GM20431 (cell line): Measurements from ENCODE around the gene SESN1.
"Not testable (repeated sequence)": the region's sequence is repeated elsewhere in the genome, so short reads cannot be mapped to it uniquely, and the experiment has no call there.

Experiments used
- in situ Hi-C: fragments of 300-500 bp; cut with MseI, MboI; formaldehyde crosslinking; loops from one replicate; pipeline ENCODE4 v1.15.0; 2020; ENCODE audit warnings: low sequenced_read_pairs; ENCODE audit not compliant: unreplicated experiment

Gene SESN1

DNA sequence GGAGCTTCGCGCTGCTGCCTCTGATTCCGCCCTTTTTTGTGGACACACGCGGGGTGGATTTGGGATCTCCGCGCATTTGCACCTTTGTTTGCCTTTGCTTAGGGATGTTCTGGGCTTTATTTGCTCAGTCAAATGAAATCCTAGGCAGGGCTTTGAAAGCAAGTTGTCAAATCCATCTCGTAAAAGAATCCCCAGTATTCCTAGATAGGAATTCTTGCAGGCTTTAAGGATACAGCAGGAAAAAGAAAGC, 1.1 kb upstream of the SESN1 start:
- in situ Hi-C loops, result no loop called here

DNA sequence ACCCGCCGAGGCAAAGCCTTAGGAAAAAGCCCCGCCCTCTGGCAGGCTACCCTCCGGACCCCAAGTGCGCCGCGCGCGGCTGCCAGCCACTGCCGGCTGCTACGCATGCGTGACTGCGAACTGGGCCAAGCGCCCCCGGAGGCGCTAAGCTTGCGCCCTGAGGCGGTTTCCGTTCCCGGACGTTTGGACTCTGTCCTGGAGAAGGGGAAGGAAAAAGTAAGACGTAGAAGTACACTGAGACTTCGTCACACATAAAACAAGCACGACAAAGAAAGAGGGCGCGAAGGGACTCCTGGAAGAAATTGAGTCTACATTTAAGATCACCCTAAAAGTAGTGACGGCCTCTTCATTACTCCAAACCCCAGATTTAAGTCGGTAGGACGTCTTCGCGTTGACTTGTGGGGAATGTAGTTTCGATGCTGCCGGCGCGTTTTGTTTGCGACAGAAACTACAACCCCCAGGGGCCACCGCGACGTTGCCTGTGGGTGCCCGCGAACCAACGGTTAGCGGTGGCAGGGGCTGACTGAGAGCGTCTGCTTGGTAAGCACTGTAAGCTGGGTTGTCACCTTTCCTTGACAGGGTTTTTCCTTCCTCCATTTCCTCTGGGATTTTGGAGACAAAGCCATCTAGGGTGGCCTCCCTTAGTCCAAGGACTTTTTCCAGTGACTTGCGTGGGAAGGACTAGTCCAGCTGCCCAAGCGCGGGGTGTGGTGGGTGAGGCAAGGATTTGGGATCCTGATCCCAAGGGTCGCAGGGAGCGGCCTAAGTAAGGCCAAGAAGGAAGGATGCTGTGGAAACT, 589 bp upstream of the SESN1 start, which contains the start of gene CEP57L1:
Gene CEP57L1 (plus strand): TSS at position 472 of the 799 bp plus-strand sequence. CDS start 49,715 bp downstream, outside the sequence.
- in situ Hi-C loops, result no loop called here

DNA sequence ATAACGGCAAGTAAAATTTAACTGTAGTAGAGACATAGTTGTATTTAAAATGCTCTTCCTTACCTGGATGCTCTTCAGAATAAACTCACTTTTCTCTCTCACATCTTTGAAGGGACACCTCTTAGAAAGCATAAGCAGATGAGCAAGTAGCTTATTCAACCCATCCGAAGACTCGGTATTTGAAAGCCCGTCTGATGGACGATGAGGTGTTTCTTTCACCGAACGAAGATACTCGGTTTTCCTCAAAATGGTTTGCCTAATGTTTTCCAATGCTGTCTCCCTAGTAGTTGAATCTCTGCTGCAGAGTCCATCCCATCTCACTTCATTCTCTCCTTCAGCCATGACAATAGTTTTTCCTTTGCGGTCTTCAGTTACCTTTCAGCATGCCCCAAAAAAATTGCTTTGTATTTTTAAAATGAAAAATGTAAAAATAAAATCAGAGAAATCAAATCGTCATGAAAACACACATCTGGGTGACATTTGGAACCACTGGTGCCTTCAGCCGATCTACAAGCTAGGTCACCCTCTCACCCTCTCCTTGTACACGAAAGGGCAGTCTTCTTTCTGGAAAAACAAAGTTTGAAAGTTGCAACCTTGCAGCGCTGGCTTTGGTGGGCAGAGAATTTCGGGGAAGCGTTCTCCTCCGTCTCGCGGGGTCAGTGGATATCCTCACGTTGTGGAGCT, 772 bp downstream of the SESN1 start:
- in situ Hi-C loops, result no loop called here

DNA sequence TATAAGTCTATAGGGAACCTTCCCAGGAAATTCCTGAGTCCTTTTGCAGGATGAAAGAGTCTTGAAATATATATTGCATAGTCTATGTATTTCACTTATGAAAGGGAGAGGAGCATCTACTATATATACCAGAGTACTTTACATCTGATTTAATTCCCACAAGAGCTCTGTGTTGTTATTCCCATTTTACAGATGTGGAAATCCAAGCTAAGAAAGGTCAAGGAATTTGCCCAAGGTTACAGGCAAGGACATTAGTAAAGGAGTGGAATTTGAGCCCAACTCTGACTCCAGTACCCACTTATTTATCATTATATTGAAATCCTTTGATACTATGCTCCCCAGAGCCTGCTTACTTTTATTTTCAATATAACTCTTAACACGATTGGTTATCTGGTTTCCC, 2.6 kb downstream of the SESN1 start:
- in situ Hi-C loops, result no loop called here

DNA sequence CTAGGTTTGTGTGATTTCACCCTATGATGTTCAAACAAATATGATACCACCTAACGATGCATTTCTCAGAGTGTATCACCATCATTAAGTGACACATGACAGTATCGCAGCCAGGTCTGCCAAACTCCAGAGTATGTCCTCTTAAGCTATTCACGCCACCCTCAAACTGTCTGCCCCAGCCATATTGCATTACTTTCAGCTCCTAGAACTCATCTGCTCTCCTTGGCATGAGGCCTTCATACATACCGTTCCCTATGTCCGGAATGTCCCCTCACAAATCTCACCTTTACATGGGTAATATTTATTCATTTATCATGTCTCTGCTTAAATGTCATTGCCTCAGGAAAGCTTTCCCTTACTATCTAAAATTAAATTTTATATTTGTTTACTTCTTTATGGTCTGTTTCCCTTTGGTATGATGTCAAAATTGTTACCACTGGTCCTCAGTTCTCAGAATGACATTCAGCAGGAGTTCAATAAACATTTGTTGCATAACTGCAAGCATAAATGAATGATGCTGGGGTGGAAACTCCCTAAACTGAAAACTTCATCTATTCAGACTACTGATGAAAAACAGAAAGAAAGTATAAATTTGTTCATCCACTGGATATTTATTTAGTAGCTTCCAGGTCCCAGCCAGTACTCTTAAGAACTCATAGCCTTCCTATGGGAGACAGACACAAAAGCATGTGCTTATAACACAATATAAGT, 3.2 kb downstream of the SESN1 start:
- in situ Hi-C loops, result no loop called here

DNA sequence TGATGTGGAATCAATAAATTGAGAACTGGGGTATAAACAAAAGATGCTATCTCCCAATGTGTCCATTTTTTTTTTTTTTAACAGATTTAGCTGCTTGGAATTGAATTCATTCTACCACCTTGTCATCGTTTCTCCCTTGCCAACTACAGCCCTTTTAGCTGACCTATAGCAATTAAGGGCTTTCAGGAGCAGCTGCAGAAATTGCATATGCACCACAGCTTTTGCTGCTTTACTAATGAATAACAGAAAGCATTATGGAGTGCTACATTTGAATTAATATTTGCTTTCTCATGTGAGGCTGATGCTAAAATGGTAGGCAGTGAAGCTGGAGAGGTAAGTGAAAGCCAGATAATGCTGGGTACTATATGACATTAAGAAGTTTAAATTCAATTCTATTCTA, 5.7 kb downstream of the SESN1 start:
- in situ Hi-C loops, result no loop called here

DNA sequence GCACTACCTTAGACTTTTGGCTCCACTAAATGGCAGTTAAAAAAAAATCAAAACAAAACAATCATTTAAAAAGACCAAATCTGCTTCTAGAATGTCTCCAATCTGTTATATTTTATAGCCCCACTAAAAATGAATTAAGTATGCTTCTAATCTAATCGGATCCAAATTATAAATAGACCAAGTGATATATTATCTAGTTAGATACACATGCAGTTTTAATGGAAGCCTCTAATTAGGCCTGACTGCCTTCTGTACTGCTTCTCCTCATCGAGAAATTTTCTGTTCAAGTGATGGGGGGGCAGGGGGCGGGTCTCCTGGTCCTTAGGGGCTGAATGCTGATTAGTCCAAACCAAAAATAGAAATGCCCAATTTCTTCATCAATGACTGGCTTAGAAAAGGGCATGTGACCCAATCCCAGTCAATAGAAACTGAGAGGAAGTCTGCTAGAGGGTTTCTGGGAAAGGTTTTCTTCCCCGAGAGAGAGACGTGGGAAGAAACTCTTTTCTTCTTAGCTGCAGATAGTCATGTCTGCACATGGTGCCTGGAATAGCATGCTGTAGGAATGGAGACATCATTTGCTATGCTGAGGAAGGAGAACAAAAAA, 6.9 kb downstream of the SESN1 start:
- in situ Hi-C loops, result no loop called here

DNA sequence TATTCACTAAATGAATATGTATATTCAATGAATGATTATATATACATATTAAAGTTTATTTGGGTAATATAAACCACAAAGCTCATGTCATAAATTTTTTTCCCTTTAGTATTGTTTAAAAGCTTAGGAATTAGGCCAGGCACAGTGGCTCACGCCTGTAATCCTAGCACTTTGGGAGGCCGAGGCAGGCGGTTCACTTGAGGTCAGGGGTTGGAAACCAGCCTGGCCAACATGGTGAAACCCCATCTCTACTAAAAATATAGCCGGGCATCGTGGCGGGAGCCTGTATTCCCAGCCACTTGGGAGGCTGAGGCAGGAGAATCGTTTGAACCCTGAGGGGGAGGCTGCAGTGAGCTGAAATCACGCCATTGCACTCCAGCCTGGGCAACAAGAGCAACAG, 10.5 kb downstream of the SESN1 start:
- in situ Hi-C loops, result not testable (repeated sequence)

DNA sequence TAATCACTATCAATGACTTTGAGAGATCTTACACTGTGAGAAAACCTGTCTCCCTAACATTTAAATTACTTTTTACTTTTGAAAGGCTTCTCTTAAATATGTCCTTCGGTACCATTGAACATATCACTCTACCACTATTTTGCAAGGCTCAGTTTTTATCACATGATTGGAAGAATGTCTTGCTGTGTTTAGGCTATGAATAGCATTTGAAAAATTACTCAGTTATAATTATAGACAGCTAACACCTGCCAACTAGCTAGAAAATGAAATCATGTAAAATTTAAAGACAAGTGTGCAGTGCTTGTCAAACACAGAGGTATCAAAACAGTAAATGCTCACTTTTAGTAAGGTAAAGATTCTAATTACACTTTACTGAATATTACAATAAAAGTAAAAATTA, 11.0 kb downstream of the SESN1 start:
- in situ Hi-C loops, result no loop called here

DNA sequence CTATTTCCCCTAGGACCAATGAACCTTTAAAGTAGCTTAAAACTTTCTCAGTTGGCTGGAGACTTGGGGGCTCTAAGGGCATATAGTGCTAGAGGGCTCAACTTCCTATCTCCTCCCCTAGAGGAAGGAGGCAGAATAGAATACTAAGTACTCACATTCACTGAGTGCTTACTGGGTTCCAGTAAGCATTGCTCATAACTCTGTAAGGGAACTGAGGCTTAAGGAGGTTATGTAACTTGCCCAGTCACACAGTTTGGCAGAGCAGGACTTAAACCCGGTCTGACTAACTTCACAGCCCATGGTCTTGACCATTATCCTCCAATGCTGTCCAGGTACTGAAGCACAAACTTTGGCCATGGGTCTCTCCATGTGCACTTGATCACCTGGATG, 12.5 kb downstream of the SESN1 start:
- in situ Hi-C loops, result no loop called here

DNA sequence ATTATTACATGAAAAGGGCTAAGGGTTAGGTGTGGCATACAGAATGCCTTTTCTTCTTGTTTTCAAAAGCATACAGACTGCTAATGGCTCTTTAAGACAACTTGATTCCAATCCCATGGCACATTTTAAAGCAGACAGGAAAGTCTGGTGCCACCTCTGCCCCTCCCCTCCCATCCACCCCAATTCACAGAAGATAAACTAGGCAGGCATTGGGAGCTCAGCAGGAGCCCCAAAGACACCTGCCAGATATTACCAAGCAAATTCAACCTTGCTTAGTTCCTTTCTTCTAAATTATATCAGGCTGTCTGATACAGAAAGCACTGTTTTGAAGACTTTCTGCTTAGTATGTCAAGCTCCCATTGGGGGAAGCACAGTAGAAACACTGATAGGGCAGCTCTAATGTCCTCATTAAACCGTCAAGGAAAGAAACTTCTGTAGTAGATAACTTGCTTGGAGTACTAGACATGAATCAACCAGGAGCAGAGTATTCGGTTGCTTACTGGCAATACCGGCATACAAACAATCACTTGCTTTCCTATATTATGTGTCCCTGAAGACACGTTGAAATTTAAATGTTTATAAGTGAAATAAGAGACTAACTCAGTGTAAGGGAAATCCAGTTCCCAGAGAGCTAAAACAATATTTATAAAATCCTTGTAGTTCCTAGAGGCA, 13.0 kb downstream of the SESN1 start:
- in situ Hi-C loops, result no loop called here

DNA sequence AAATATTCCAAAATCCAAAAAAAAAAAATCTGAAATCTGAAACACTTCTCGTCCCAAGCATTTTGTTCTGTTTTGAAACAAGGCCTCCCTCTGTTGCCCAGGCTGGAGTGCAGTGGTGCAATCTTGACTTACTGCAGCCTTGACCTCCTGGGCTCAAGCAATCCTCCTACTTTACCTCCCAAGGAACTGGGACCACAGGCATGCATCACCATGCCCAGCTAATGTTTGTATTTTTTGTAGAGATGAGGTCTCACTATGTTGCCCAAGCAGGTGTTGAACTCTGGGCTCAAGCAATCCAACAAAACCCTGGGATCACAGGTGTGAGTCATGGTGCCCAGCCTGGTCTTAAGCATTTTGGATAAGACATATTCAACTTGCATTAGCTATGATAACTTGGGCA, 13.6 kb downstream of the SESN1 start:
- in situ Hi-C loops, result no loop called here

DNA sequence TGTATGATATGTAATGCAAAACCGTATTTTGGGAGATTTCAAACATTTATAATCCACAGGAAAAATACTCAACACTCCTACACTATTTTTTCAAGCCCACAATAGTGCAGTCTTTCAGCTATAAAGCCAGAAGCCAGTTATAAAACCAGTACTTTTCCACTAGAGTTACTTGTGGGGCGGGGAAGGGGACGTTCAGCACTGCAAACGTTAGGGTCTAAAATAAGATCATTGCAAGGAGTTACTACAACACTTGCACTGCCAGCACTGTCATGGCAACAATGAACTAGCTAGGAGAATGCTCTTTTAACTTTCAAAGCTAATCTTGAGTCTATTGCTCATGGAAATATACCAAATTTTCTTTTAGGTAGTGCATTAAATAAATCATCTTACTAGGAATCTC, 14.7 kb downstream of the SESN1 start:
- in situ Hi-C loops, result no loop called here

DNA sequence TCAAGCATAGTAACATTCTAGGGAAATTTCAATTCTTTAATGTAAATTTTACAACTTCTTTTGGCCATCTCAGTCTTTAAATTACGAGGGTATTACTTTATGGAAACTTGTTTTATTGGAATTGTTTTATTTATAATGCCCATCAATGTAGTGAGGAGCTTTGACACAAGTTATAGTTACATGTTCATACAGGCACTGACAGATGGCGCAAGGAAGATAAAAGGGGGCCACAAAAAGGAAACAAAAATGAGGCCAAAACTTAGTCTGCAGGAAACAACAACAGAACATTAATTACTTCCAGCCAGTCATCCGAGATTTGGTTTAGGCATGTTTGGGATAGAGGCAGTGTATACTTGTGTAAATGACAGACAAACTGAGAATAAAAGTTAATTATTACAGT, 18.3 kb downstream of the SESN1 start:
- in situ Hi-C loops, result no loop called here

DNA sequence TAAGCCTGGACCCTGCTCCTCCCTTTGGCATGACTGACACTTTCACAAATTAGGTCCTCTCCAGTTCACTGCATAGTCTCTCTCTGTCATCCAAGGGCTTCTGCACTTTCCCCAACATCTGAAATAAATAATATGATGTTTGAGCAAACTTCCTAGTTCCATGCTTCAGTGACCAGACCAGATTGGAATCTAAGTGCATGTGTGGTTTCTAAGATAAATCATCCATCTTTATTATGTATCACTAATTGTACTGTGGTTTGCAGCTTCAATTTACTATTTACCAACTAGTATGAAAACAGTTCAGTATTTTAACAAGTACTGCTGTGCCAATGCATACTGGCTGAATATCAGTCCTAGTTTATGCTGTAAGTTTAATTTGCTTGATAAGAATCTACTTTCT, 18.7 kb downstream of the SESN1 start:
- in situ Hi-C loops, result no loop called here

DNA sequence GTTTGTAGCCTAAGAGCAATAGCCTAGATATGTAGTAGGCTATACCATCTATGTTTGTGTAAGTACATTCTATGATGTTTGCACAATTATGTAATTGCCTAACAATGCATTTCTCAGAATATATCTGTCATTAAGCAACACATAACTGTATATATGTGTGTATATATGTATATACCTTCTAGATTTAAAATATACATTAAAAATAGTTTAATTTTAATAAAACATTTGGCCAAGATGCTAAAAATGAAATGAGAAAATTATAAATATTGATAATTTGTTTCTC, 20.6 kb downstream of the SESN1 start:
- in situ Hi-C loops, result no loop called here

DNA sequence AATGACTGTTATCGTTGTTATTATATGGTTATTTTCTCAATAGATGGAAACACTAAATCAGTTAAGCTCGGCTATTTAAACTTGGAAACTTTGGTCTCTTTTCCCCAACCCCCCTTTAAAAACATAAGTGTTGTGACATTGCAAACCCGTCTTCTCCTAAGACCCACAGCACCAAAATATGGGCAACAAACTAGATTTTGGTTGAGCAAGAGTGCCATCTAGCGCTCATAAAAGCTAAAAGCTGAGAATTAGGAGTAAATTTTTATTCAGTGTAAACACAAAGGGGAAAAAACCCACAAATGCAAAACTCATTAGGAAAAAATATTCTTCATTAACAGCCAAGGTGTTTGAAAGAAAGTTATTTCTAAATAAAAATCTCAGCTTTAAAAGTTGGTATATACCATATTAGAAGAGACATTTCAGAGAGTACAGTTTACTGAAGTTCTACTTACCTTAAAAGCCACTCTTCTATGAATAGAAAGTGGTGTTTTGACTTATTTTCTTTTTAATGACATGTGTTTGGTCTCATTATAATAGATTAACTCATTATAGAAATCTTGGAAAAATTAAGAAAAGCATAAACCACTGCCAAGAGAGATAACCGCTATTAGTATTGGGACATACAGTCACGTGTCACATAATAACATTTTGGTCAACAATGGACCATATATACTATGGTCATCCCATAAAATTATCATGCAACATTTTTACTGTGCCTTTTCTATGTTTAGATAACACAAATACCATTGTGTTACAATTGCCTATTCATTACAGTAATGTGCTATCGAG, 21.1 kb downstream of the SESN1 start:
- in situ Hi-C loops, result no loop called here

DNA sequence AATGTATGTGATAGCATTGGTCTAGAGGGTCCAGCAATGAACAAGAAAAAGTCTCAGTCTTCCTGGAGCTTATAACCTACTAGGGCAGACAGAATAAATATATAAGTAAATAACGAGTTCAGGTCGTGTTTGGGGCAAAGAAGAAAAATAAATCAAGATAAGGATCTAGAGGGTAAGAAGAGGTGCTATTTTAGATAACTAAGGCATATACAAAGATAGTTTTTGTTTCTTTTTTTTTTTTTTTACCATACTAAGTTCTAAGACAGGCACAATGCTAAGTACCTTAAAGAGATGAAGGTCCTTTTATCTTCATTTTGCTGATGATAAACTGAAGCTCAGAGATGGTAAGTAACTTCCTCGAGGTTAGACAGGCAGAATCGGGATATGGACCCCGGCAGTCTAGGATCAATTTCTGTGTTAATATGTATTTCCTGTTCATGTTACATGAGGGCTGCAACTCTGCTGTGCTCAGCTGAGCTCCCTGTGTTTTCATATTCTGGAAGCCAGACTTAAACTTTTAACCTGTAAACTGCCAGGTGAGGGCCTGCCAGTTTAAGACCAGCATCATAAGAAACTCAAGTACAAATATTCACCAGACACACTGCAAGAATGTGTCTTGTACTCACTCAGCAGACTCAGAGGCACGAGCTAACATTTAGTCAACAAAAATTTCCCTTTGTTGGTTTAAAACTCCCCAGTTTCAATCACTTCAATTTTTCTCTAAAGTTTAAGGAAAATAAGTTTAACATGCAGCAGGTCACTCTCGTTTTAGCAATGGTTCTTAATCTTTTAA, 23.3 kb downstream of the SESN1 start:
- in situ Hi-C loops, result no loop called here

DNA sequence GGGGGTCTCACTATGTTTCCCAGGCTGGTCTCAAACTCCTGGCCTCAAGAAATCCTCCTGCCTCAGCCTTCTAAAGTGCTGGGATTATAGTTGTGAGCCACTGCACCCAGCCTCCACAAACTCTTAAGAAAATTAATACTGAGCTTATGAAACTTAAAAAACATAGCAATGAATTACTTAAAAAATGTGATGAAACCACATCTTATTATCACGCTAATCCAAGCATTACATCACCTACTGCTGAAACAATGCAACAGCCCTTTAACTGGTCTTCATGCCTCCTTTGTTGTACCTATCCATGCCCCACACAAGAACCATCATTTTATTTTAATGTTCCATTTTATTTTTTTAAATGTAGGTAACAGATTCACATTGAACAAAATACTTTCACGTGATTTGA, 24.9 kb downstream of the SESN1 start:
- in situ Hi-C loops, result loop anchor here (10.0 kb wide), 1 partner anchor 525 kb away; no protein-coding TSS in a partner anchor
